PC-9 (cell line): Measurements from ENCODE around the gene DBF4B. TPM values are rescaled to one million over a fixed set of nuclear protein-coding genes. Genes with fewer than 3 reads are reported as not detected.

Experiments
- BruUV-seq: library from RNA; stranded (reverse); fragments of 400-500 nt; replicated peaks from 2 replicates; lab custom pipeline; 2021; lab: Mats Ljungman, UMichigan
- CTCF ChIA-PET: fragments of 300-600 bp; sonication (Branson Sonifier 250); formaldehyde crosslinking; loops from one replicate; lab custom pipeline; 2022; ENCODE audit warnings: antibody characterized with exemption; lab: Charles Lee
- POLR2A ChIA-PET: fragments of 300-600 bp; sonication (Branson Sonifier 250); formaldehyde crosslinking; loops from one replicate; lab custom pipeline; 2022; ENCODE audit warnings: antibody characterized with exemption; ENCODE audit not compliant: unreplicated experiment; lab: Charles Lee
- DNase-seq, 2 experiments: peaks; one replicate each; pipeline versions ENCODE4 v3.0.0 to v3.0.0-alpha.2; 2015 to 2022; ENCODE audit warnings: mixed read lengths in 1 of 2
- H2AFZ ChIP-seq: fragments of 200-600 bp; sonication (generic); 2 replicates; pipeline ENCODE4 v1.8.1; 2017; ENCODE audit warnings: antibody characterized with exemption
- H3F3A ChIP-seq: fragments of 200-600 bp; sonication (generic); 2 replicates; pipeline ENCODE4 v1.8.1; 2017; ENCODE audit warnings: antibody characterized with exemption, mild to moderate bottlenecking, low read depth; ENCODE audit not compliant: insufficient read depth
- H3K27ac ChIP-seq: fragments of 200-600 bp; sonication (generic); 2 replicates; pipeline ENCODE4 v1.6.1; 2016; ENCODE audit warnings: mixed run types
- H3K27me3 ChIP-seq: fragments of 200-600 bp; sonication (generic); 2 replicates; pipeline ENCODE4 v1.6.1; 2016; ENCODE audit warnings: low read depth, mixed run types; ENCODE audit not compliant: insufficient read depth
- H3K36me3 ChIP-seq: fragments of 200-600 bp; sonication (generic); 2 replicates; pipeline ENCODE4 v1.6.1; 2016; ENCODE audit warnings: low read depth, mixed run types
- H3K4me1 ChIP-seq: fragments of 200-600 bp; sonication (generic); replicated peaks from 2 replicates; pipeline ENCODE4 v1.6.1; 2016; ENCODE audit warnings: mixed run types; ENCODE audit not compliant: insufficient read depth
- H3K4me2 ChIP-seq: fragments of 200-600 bp; sonication (generic); 2 replicates; pipeline ENCODE4 v1.6.1; 2017; ENCODE audit warnings: mixed run types
- H3K4me3 ChIP-seq: fragments of 200-600 bp; sonication (generic); 2 replicates; pipeline ENCODE4 v1.6.1; 2016; ENCODE audit warnings: mixed run types
- H3K79me2 ChIP-seq: fragments of 200-600 bp; sonication (generic); 2 replicates; pipeline ENCODE4 v1.6.1; 2017; ENCODE audit warnings: low read depth, mixed run types
- H3K9me2 ChIP-seq: fragments of 200-600 bp; sonication (generic); 2 replicates; pipeline ENCODE4 v1.8.1; 2017; ENCODE audit warnings: mild to moderate bottlenecking; ENCODE audit not compliant: insufficient read depth
- H3K9me3 ChIP-seq: fragments of 200-600 bp; sonication (generic); 2 replicates; pipeline ENCODE4 v1.8.1; 2016; ENCODE audit warnings: low read depth; ENCODE audit not compliant: insufficient read depth
- H4K20me1 ChIP-seq: fragments of 200-600 bp; sonication (generic); 2 replicates; pipeline ENCODE4 v1.8.1; 2017; ENCODE audit not compliant: insufficient read depth
- EZH2 ChIP-seq: fragments of 200-600 bp; sonication (generic); IDR thresholded peaks from 2 replicates; pipeline ENCODE4 v1.8.0; 2017; ENCODE audit warnings: antibody characterized with exemption, low read depth
- intact Hi-C: fragments of 100-400 bp; cut with micrococcal nuclease; formaldehyde crosslinking; loops from one replicate; pipeline ENCODE4 v1.10.0; 2022; ENCODE audit not compliant: unreplicated experiment
- total RNA-seq: library from RNA; stranded (reverse); gene quantifications from 2 replicates; pipeline ENCODE4 v1.2.3, GENCODE V29; 2021
- TF ChIP-seq, protein P1 (sequence below): fragments of 200-600 bp; sonication (generic); conservative IDR thresholded peaks from 2 replicates; pipeline ENCODE4 v1.6.1; 2017; ENCODE audit warnings: mixed run types, antibody characterized with exemption, mild to moderate bottlenecking, moderate library complexity

Gene DBF4B
- total RNA-seq, 1 experiment from 2014 or later: 33.3 TPM

DNA sequence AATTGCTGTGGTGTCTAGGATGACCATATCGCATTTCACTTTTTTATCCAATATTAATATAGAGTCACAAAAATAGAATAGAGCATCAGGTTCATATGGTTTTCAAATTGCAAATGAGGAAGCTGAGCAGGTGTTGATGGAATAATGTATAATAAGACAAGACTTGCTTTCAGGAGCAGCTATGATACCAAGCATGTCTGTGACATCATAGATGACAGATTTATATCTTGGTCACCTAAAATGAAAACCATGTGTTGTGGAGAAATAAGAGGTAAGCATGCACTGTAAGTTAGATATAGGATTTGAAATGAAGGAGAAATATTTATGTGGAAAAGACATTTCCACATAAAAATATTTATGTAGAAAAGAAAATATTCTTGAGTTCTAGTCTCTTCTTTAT is 43.6 kb upstream of the DBF4B start:
- no TSS peak for BruUV-seq
- Histone ChIP-seq H4K20me1 (no peaks in the 10 kb centered on the region), H3K4me2 (no peak overlapping the region), H3K79me2 (no peaks in the 10 kb centered on the region), H3F3A (no peaks in the 10 kb centered on the region; the same call in 1 of the 2 replicates), H2AFZ (no peak overlapping the region), H3K27ac (no peak overlapping the region), H3K9me3 (no peaks in the 10 kb centered on the region), H3K4me1 (no peaks in the 10 kb centered on the region), H3K9me2 (no peaks in the 10 kb centered on the region), H3K27me3 (no peaks in the 10 kb centered on the region), H3K4me3 (no peak overlapping the region), H3K36me3 (no peaks in the 10 kb centered on the region)
- ChIA-PET CTCF (no interaction called here), POLR2A (no interaction called here)
- TF ChIP-seq, protein P1, sequence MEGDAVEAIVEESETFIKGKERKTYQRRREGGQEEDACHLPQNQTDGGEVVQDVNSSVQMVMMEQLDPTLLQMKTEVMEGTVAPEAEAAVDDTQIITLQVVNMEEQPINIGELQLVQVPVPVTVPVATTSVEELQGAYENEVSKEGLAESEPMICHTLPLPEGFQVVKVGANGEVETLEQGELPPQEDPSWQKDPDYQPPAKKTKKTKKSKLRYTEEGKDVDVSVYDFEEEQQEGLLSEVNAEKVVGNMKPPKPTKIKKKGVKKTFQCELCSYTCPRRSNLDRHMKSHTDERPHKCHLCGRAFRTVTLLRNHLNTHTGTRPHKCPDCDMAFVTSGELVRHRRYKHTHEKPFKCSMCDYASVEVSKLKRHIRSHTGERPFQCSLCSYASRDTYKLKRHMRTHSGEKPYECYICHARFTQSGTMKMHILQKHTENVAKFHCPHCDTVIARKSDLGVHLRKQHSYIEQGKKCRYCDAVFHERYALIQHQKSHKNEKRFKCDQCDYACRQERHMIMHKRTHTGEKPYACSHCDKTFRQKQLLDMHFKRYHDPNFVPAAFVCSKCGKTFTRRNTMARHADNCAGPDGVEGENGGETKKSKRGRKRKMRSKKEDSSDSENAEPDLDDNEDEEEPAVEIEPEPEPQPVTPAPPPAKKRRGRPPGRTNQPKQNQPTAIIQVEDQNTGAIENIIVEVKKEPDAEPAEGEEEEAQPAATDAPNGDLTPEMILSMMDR: no peak
- TF ChIP-seq EZH2: no peak
- intact Hi-C loops: no loop called here
- DNase-seq: no peak

DNA sequence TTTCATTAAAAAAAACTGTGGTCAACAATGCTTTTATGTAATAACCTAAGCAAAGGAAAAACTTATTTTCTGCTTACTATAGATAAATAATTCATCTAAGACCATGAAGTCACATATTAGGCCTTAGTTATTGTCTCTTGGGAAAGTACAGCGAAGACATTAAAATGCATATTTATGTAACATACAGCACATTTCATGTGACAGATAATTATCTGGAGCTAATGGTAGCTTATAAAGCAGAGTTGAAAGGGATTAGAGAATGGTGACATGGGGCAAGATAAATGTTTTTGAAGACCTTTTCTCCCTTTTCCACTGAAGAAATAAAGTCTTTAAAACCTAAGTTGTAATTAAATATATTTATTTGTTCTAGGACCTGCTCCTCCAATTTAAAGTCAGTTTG is 42.5 kb upstream of the DBF4B start:
- Histone ChIP-seq H3K27me3 (no peaks in the 10 kb centered on the region), H3F3A (no peaks in the 10 kb centered on the region; the same call in 1 of the 2 replicates), H3K9me2 (no peaks in the 10 kb centered on the region), H3K4me1 (no peaks in the 10 kb centered on the region), H3K36me3 (no peaks in the 10 kb centered on the region), H3K27ac (no peak overlapping the region), H3K79me2 (no peaks in the 10 kb centered on the region), H2AFZ (no peak overlapping the region), H4K20me1 (no peaks in the 10 kb centered on the region), H3K4me3 (no peak overlapping the region), H3K4me2 (no peak overlapping the region), H3K9me3 (no peaks in the 10 kb centered on the region)
- no peak for DNase-seq
- ChIA-PET POLR2A (interaction anchor here (0.7 kb wide), 2 partner anchors 180 to 1095 kb away, joined by 4 to 7 read pairs; no protein-coding TSS in a partner anchor), CTCF (no interaction called here)
- intact Hi-C loops: no loop called here
- no peak for TF ChIP-seq EZH2
- TF ChIP-seq, protein P1: no peak
- no TSS peak for BruUV-seq

DNA sequence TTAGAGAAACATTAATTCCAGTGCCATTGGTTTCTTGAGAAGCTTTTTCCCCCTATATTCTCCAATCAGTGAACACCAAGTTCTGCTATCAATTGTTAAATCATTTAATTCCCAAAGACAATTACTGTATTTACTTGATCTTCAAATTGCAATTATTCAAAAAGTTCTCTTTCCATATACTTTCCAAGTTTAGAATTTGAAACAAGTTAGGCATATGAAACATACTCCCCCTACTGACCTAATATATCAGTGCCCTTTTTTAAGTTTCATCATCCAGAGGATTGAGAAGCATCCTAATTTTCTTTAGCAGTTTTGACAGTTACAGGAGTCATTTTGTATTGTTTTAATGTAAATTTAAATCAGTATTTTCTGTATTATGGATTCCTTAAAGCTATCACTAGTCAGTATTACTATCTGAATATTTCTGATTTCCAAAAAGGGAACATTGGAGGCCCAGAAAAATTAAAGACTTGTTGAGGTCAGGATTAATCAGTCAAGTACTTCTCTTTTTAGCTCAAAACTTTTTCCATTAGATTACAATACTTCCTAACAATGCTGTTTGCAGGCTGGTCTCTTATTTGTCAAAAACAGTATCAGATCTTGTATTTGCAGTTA is 35.9 kb upstream of the DBF4B start:
- no peak for TF ChIP-seq EZH2
- TF ChIP-seq, protein P1: peak; percentile 73
- Histone ChIP-seq H3K9me3 (no peaks in the 10 kb centered on the region), H3K27ac (no peak overlapping the region), H3F3A (peaks cover 14% of the 10 kb centered on the region; the same call in 1 of the 2 replicates), H3K79me2 (no peaks in the 10 kb centered on the region), H3K4me1 (no peaks in the 10 kb centered on the region), H3K4me2 (no peak overlapping the region), H3K27me3 (no peaks in the 10 kb centered on the region), H3K9me2 (no peaks in the 10 kb centered on the region), H3K4me3 (no peak overlapping the region), H4K20me1 (no peaks in the 10 kb centered on the region), H3K36me3 (no peaks in the 10 kb centered on the region), H2AFZ (no peak overlapping the region)
- BruUV-seq: no TSS peak
- CTCF ChIA-PET: interaction anchor here (0.5 to 0.6 kb wide), 2 partner anchors 17 to 83 kb away, joined by 3 to 8 read pairs; no protein-coding TSS in a partner anchor
- intact Hi-C loops: loop anchor here (10.0 kb wide), 1 partner anchor 258 kb away; no protein-coding TSS in a partner anchor
- POLR2A ChIA-PET: interaction anchor here (0.5 to 0.6 kb wide), 2 partner anchors 85 to 603 kb away, joined by 3 to 17 read pairs; no protein-coding TSS in a partner anchor
- no peak for DNase-seq
